Type B pancreatic cell (in vitro differentiated cells): ENCODE data around the gene RTN3. TPM values are rescaled to one million over a fixed set of nuclear protein-coding genes. Genes with fewer than 3 reads are reported as not detected.

Source experiments
- DNase-seq: peaks from one replicate; pipeline ENCODE4 v3.0.0; 2021; ENCODE audit warnings: mixed read lengths; ENCODE audit not compliant: unreplicated experiment; ENCODE audit errors: extremely low spot score
- H3K27ac Mint-ChIP-seq: 2 replicates; pipeline ENCODE4 v1.8.0; 2021; ENCODE audit warnings: mild to moderate bottlenecking, mixed read lengths
- H3K27me3 Mint-ChIP-seq: 2 replicates; pipeline ENCODE4 v1.8.0; 2021; ENCODE audit warnings: mixed read lengths
- H3K36me3 Mint-ChIP-seq: 2 replicates; pipeline ENCODE4 v1.8.0; 2021; ENCODE audit warnings: mixed read lengths
- H3K4me1 Mint-ChIP-seq: one replicate; pipeline ENCODE4 v1.8.0; 2021; ENCODE audit warnings: mixed read lengths; ENCODE audit not compliant: unreplicated experiment
- H3K4me3 Mint-ChIP-seq: 2 replicates; pipeline ENCODE4 v1.8.0; 2021; ENCODE audit warnings: mild to moderate bottlenecking, mixed read lengths
- H3K9me3 Mint-ChIP-seq: 2 replicates; pipeline ENCODE4 v1.8.0; 2021; ENCODE audit warnings: mixed read lengths
- total RNA-seq: library from RNA; stranded (reverse); gene quantifications from 2 replicates; pipeline ENCODE4 v1.2.1, GENCODE V29; 2021; ENCODE audit warnings: low replicate concordance
- TF ChIP-seq, protein P1 (sequence below): fragments of 200-600 bp; sonication (generic); conservative IDR thresholded peaks from 2 replicates; pipeline ENCODE4 v1.5.0; 2021; ENCODE audit warnings: antibody characterized with exemption, mild to moderate bottlenecking

The RTN3 gene
- total RNA-seq, 1 donor from 2014 or later: 95.0 TPM

DNA sequence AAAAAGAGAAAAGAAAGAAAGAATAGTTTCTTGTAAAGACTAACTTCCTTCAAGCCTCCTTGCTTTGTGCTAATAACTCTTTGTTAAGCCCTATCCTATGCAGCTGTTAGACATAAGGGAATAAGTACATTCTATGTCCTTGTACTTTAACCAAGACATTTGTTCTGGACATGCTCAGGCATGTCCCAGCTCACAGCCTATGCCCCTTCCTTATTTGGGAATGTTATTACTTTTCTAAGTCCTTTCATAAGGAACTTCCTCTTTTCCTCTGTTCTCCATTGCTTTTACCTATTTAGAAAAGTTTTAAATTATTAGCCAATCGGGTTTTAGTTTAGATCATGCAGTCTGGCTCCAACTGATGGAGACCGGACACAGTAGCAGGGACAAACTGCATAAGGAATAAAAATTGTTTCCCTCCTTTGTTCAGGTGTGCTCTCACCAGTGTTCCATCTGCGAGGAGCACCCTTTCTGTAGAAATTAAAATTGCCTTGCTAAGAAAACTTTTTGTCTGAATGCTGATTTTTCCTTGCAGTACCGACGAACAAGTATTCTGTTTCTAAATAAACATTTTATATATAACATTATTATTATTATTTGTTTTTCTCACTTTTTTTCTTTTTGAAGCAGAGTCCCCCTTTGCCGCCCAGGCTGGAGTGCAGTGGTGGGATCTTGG is 110.3 kb downstream of the RTN3 start:
- Mint-ChIP-seq H3K4me1 (no peaks in the 10 kb centered on the region), H3K27ac (peak overlapping the region; percentile 43), H3K36me3 (peaks cover 3% of the 10 kb centered on the region), H3K4me3 (no peak overlapping the region), H3K9me3 (peaks cover 3% of the 10 kb centered on the region), H3K27me3 (no peaks in the 10 kb centered on the region)
- TF ChIP-seq, protein P1, sequence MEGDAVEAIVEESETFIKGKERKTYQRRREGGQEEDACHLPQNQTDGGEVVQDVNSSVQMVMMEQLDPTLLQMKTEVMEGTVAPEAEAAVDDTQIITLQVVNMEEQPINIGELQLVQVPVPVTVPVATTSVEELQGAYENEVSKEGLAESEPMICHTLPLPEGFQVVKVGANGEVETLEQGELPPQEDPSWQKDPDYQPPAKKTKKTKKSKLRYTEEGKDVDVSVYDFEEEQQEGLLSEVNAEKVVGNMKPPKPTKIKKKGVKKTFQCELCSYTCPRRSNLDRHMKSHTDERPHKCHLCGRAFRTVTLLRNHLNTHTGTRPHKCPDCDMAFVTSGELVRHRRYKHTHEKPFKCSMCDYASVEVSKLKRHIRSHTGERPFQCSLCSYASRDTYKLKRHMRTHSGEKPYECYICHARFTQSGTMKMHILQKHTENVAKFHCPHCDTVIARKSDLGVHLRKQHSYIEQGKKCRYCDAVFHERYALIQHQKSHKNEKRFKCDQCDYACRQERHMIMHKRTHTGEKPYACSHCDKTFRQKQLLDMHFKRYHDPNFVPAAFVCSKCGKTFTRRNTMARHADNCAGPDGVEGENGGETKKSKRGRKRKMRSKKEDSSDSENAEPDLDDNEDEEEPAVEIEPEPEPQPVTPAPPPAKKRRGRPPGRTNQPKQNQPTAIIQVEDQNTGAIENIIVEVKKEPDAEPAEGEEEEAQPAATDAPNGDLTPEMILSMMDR: no peak
- DNase-seq: no peak

DNA sequence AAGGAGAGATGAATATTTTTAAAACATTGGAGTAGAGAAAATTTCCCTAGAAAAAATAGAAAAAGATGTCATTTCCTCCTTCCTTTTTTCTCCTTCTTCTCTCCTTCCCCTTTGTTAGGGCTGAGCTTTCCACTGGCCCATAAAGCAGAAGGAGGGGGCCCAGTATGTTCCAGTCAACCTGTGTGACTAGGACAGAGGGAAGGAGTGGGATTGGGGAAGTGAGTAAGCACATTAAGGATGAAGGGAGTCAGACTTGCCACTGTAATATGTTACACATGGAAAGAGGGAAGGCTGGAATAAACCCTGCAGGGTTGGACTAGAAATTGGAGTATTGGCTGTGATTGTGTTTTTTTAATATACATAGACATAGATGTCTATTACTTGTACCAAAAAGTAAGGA is 111.9 kb downstream of the RTN3 start:
- Mint-ChIP-seq H3K36me3 (peaks cover 3% of the 10 kb centered on the region), H3K27ac (no peak overlapping the region), H3K4me1 (no peaks in the 10 kb centered on the region), H3K9me3 (peaks cover 3% of the 10 kb centered on the region), H3K4me3 (no peak overlapping the region), H3K27me3 (no peaks in the 10 kb centered on the region)
- TF ChIP-seq, protein P1: no peak
- DNase-seq: no peak

GRCh38 chr11:63795066-63795465 is 113.8 kb downstream of the RTN3 start:
- TF ChIP-seq, protein P1: no peak
- no peaks in the 10 kb centered on the region for H3K27me3 Mint-ChIP-seq
- peaks cover 3% of the 10 kb centered on the region for H3K36me3 Mint-ChIP-seq
- no peak overlapping the region for H3K4me3 Mint-ChIP-seq
- no peak overlapping the region for H3K27ac Mint-ChIP-seq
- no peak for DNase-seq
- peaks cover 3% of the 10 kb centered on the region for H3K9me3 Mint-ChIP-seq
- H3K4me1 Mint-ChIP-seq: no peaks in the 10 kb centered on the region

DNA sequence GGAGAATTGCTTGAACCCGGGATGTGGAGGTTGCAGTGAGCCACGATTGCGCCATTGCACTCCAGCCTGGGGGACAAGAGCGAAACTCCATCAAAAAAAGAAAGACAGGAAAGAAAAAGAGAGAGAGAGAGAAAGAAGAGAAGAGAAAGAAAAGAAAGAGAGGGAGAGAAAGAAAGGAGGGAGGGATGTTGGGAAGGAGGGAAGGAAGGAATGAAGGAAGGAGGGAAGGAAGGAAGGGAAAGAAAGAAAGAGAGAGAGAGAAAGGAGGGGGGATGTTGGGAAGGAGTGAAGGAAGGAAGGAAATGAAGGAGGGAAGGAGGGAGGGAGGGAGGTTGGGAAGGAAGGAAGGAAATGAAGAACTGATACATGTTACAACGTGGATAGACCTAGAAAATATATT is 119.6 kb downstream of the RTN3 start:
- DNase-seq: no peak
- peaks cover 5% of the 10 kb centered on the region for H3K4me1 Mint-ChIP-seq
- H3K36me3 Mint-ChIP-seq: no peaks in the 10 kb centered on the region
- no peak overlapping the region for H3K4me3 Mint-ChIP-seq
- TF ChIP-seq, protein P1: no peak
- H3K27ac Mint-ChIP-seq: no peak overlapping the region
- no peaks in the 10 kb centered on the region for H3K27me3 Mint-ChIP-seq
- H3K9me3 Mint-ChIP-seq: no peaks in the 10 kb centered on the region

- no peak overlapping the region for H3K27ac Mint-ChIP-seq
- no peaks in the 10 kb centered on the region for H3K36me3 Mint-ChIP-seq
Measured at GRCh38 chr11:63802637-63803414, 121.5 kb downstream of the RTN3 start.

More at GRCh38 chr11:63802637-63803414, 121.5 kb downstream of the RTN3 start:
- H3K9me3 Mint-ChIP-seq: no peaks in the 10 kb centered on the region
- H3K27me3 Mint-ChIP-seq: no peaks in the 10 kb centered on the region
- peaks cover 5% of the 10 kb centered on the region for H3K4me1 Mint-ChIP-seq
- no peak for DNase-seq
- H3K4me3 Mint-ChIP-seq: no peak overlapping the region
- TF ChIP-seq, protein P1: no peak
